ENCODE measurements around the gene AKT1.

AKT1 gene

GRCh38 chr14:104799244-104800014, 3.9 kb upstream of the AKT1 start:
- DNase-seq (ENCODE audit: low read depth), result no peak

GRCh38 chr14:104798300-104799243, 3.0 kb upstream of the AKT1 start:
- no peak for DNase-seq (ENCODE audit: low read depth)

- DNase-seq (ENCODE audit: low read depth), result no peak
These were observed 1.8 kb upstream of the AKT1 start for GRCh38 chr14:104797115-104798044.

- no peak for DNase-seq (ENCODE audit: low read depth)
These were observed 1.1 kb upstream of the AKT1 start for GRCh38 chr14:104796687-104797081.

GRCh38 chr14:104795781-104796686, 486 bp upstream of the AKT1 start:
- DNase-seq (ENCODE audit: low read depth), result no peak

GRCh38 chr14:104794631-104794992, 936 bp downstream of the AKT1 start:
- peak; percentile 5 for DNase-seq (ENCODE audit: low read depth)

GRCh38 chr14:104794099-104794498, 1.4 kb downstream of the AKT1 start:
- peak; percentile 6 for DNase-seq (ENCODE audit: low read depth)

GRCh38 chr14:104793703-104793959, 1.9 kb downstream of the AKT1 start:
- no peak for DNase-seq (ENCODE audit: low read depth)

GRCh38 chr14:104792945-104793702, 2.4 kb downstream of the AKT1 start:
- DNase-seq (ENCODE audit: low read depth), result no peak

GRCh38 chr14:104792101-104792884, 3.3 kb downstream of the AKT1 start:
- DNase-seq (ENCODE audit: low read depth), result no peak

- no peak for DNase-seq (ENCODE audit: low read depth)
These were observed 4.1 kb downstream of the AKT1 start for GRCh38 chr14:104791425-104791824.

- no peak for DNase-seq (ENCODE audit: low read depth)
These were observed 5.5 kb downstream of the AKT1 start for GRCh38 chr14:104789752-104790743.

- DNase-seq (ENCODE audit: low read depth), result no peak
These were observed 6.5 kb downstream of the AKT1 start for GRCh38 chr14:104788873-104789663.

- DNase-seq (ENCODE audit: low read depth), result no peak
These were observed 7.3 kb downstream of the AKT1 start for GRCh38 chr14:104788161-104788818.

GRCh38 chr14:104787736-104788135, 7.8 kb downstream of the AKT1 start:
- DNase-seq (ENCODE audit: low read depth), result no peak

GRCh38 chr14:104786726-104787675, 8.5 kb downstream of the AKT1 start:
- DNase-seq (ENCODE audit: low read depth), result no peak
